Mesendoderm (in vitro differentiated cells): Measurements from ENCODE around the gene IGF1R.

ENCODE experiments used
- DNase-seq: peaks from one replicate; pipeline ENCODE4 v3.0.0; 2013
- H2AK5ac ChIP-seq: 2 replicates; pipeline ENCODE4 v1.6.1; 2013; ENCODE audit warnings: low read length, inconsistent platforms
- H2BK120ac ChIP-seq: 2 replicates; pipeline ENCODE4 v1.6.1; 2013; ENCODE audit warnings: low read depth, mild to moderate bottlenecking, low read length, moderate library complexity, mixed read lengths
- H2BK15ac ChIP-seq: replicated peaks from 2 replicates; pipeline ENCODE4 v1.6.1; 2013; ENCODE audit warnings: low read depth, mild to moderate bottlenecking, moderate library complexity
- H2BK5ac ChIP-seq: 2 replicates; pipeline ENCODE4 v1.6.1; 2013; ENCODE audit warnings: low read length, inconsistent platforms
- H3K18ac ChIP-seq: 2 replicates; pipeline ENCODE4 v1.6.1; 2013; ENCODE audit warnings: mild to moderate bottlenecking, low read length, mixed read lengths
- H3K23ac ChIP-seq: one replicate; pipeline ENCODE4 v1.6.1; 2013; ENCODE audit warnings: low read length
- H3K27ac ChIP-seq: 2 replicates; pipeline ENCODE4 v1.5.1; 2013; ENCODE audit warnings: low read depth, mild to moderate bottlenecking, inconsistent platforms, low read length, moderate library complexity
- H3K27me3 ChIP-seq: 2 replicates; pipeline ENCODE4 v1.6.1; 2013; ENCODE audit warnings: low read length, control low read depth, mild to moderate bottlenecking, inconsistent platforms; ENCODE audit not compliant: insufficient read depth, poor library complexity
- H3K36me3 ChIP-seq: 2 replicates; pipeline ENCODE4 v1.6.1; 2013; ENCODE audit warnings: low read length, inconsistent platforms; ENCODE audit not compliant: control insufficient read depth, insufficient read depth
- H3K4ac ChIP-seq: one replicate; pipeline ENCODE4 v1.6.1; 2013; ENCODE audit warnings: low read depth, mild to moderate bottlenecking, low read length, moderate library complexity
- H3K4me1 ChIP-seq: 2 replicates; pipeline ENCODE4 v1.6.1; 2013; ENCODE audit warnings: low read depth, low read length, inconsistent platforms; ENCODE audit not compliant: control insufficient read depth
- H3K4me2 ChIP-seq: 2 replicates; pipeline ENCODE4 v1.6.1; 2013; ENCODE audit warnings: low read length
- H3K4me3 ChIP-seq: 2 replicates; pipeline ENCODE4 v1.5.1; 2013; ENCODE audit warnings: mild to moderate bottlenecking, low read length
- H3K56ac ChIP-seq: one replicate; pipeline ENCODE4 v1.6.1; 2013; ENCODE audit warnings: low read length
- H3K79me1 ChIP-seq: 2 replicates; pipeline ENCODE4 v1.6.1; 2013; ENCODE audit warnings: low read length, inconsistent platforms
- H3K79me2 ChIP-seq: 2 replicates; pipeline ENCODE4 v1.6.1; 2013; ENCODE audit warnings: mild to moderate bottlenecking, low read length; ENCODE audit not compliant: control insufficient read depth, insufficient read depth
- H3K9ac ChIP-seq: 2 replicates; pipeline ENCODE4 v1.6.1; 2013; ENCODE audit warnings: low read length, inconsistent platforms
- H4K5ac ChIP-seq: one replicate; pipeline ENCODE4 v1.6.1; 2013; ENCODE audit warnings: low read length
- H4K8ac ChIP-seq: one replicate; pipeline ENCODE4 v1.6.1; 2013; ENCODE audit warnings: low read depth, mild to moderate bottlenecking, control low read depth, low read length, moderate library complexity
- WGBS: extraction: QIAGEN DNeasy Blood & Tissue Kit; methylation state at CpG from one replicate; pipeline ENCODE4 v1.1.7; 2013; ENCODE audit warnings: low lambda C conversion rate, missing lambda C conversion rate; ENCODE audit not compliant: insufficient coverage; ENCODE audit errors: extremely low coverage; 5-methylcytosine and 5-hydroxymethylcytosine counted together

Gene IGF1R

GRCh38 chr15:98878172-98878571 lies 229.8 kb downstream of the IGF1R start:
- Histone ChIP-seq H2BK5ac (no peak overlapping the region), H4K5ac (no peak overlapping the region), H3K79me2 (peaks cover 64% of the 10 kb centered on the region), H2AK5ac (no peak overlapping the region), H2BK120ac (no peak overlapping the region), H3K4me2 (no peak overlapping the region), H3K79me1 (peaks cover 17% of the 10 kb centered on the region), H3K4me1 (peaks cover 16% of the 10 kb centered on the region), H3K23ac (no peak overlapping the region), H3K27me3 (no peaks in the 10 kb centered on the region), H3K36me3 (no peaks in the 10 kb centered on the region), H3K27ac (no peak overlapping the region), H3K4me3 (no peak overlapping the region), H3K56ac (no peak overlapping the region), H4K8ac (no peak overlapping the region), H2BK15ac (no peak overlapping the region), H3K9ac (no peak overlapping the region), H3K18ac (no peak overlapping the region), H3K4ac (no peak overlapping the region)
- WGBS = no CpG with 5 or more reads among the region's 3 CpGs
- DNase-seq = no peak

- 100% methylated on average over 1 of the region's 14 CpGs for WGBS
- H3K4ac ChIP-seq = no peak overlapping the region
- H3K56ac ChIP-seq = no peak overlapping the region
- H2BK5ac ChIP-seq = no peak overlapping the region
- no peak overlapping the region for H2BK120ac ChIP-seq
- H3K9ac ChIP-seq = no peak overlapping the region
- H3K79me2 ChIP-seq = peaks cover 66% of the 10 kb centered on the region
- no peak overlapping the region for H3K4me2 ChIP-seq
- H3K4me3 ChIP-seq = no peak overlapping the region
- no peaks in the 10 kb centered on the region for H3K36me3 ChIP-seq
- H3K23ac ChIP-seq = no peak overlapping the region
- no peak overlapping the region for H3K27ac ChIP-seq
- H3K27me3 ChIP-seq = no peaks in the 10 kb centered on the region
- no peak overlapping the region for H2AK5ac ChIP-seq
- H3K4me1 ChIP-seq = peaks cover 13% of the 10 kb centered on the region
- DNase-seq = no peak
- H3K79me1 ChIP-seq = peaks cover 17% of the 10 kb centered on the region
- no peak overlapping the region for H4K8ac ChIP-seq
- no peak overlapping the region for H3K18ac ChIP-seq
- H4K5ac ChIP-seq = no peak overlapping the region
- no peak overlapping the region for H2BK15ac ChIP-seq
Observed at GRCh38 chr15:98878862-98879261, 230.5 kb downstream of the IGF1R start.

GRCh38 chr15:98881526-98882520 lies 233.5 kb downstream of the IGF1R start:
- WGBS = no CpG with 5 or more reads among the region's 14 CpGs
- H2BK5ac ChIP-seq = no peak overlapping the region
- DNase-seq = peak; percentile 91

GRCh38 chr15:98883478-98883877 lies 235.1 kb downstream of the IGF1R start:
- Histone ChIP-seq H4K8ac (no peak overlapping the region), H3K4me2 (no peak overlapping the region), H3K56ac (no peak overlapping the region), H3K18ac (no peak overlapping the region), H3K27ac (no peak overlapping the region), H2AK5ac (no peak overlapping the region), H3K9ac (no peak overlapping the region), H3K4me3 (no peak overlapping the region), H4K5ac (no peak overlapping the region), H2BK15ac (no peak overlapping the region), H3K4ac (no peak overlapping the region), H3K23ac (no peak overlapping the region), H3K79me2 (peaks cover 65% of the 10 kb centered on the region), H2BK120ac (no peak overlapping the region), H3K27me3 (no peaks in the 10 kb centered on the region), H3K79me1 (peaks cover 22% of the 10 kb centered on the region), H3K36me3 (no peaks in the 10 kb centered on the region), H3K4me1 (no peaks in the 10 kb centered on the region), H2BK5ac (no peak overlapping the region)
- DNase-seq = no peak
- WGBS = no CpG with 5 or more reads among the region's 11 CpGs

More at GRCh38 chr15:98881526-98882520, 233.5 kb downstream of the IGF1R start:
- no peaks in the 10 kb centered on the region for H3K27me3 ChIP-seq
- H4K5ac ChIP-seq = no peak overlapping the region
- peaks cover 63% of the 10 kb centered on the region for H3K79me2 ChIP-seq
- H3K18ac ChIP-seq = no peak overlapping the region
- H3K27ac ChIP-seq = no peak overlapping the region
- H3K4me2 ChIP-seq = no peak overlapping the region
- H3K36me3 ChIP-seq = no peaks in the 10 kb centered on the region
- H3K79me1 ChIP-seq = peaks cover 24% of the 10 kb centered on the region
- H3K4me1 ChIP-seq = peaks cover 3% of the 10 kb centered on the region
- H2BK15ac ChIP-seq = no peak overlapping the region
- H2AK5ac ChIP-seq = no peak overlapping the region
- no peak overlapping the region for H2BK120ac ChIP-seq
- H3K56ac ChIP-seq = peak overlapping the region; percentile 34
- peak overlapping the region; percentile 70 for H3K23ac ChIP-seq
- no peak overlapping the region for H3K9ac ChIP-seq
- H3K4ac ChIP-seq = no peak overlapping the region
- H3K4me3 ChIP-seq = no peak overlapping the region
- H4K8ac ChIP-seq = no peak overlapping the region

- H3K56ac ChIP-seq = no peak overlapping the region
- H3K9ac ChIP-seq = no peak overlapping the region
- H3K27me3 ChIP-seq = no peaks in the 10 kb centered on the region
- peaks cover 68% of the 10 kb centered on the region for H3K79me2 ChIP-seq
- H2AK5ac ChIP-seq = no peak overlapping the region
- H3K18ac ChIP-seq = no peak overlapping the region
- no peak overlapping the region for H2BK120ac ChIP-seq
- peaks cover 28% of the 10 kb centered on the region for H3K79me1 ChIP-seq
- H4K5ac ChIP-seq = no peak overlapping the region
- H3K4me3 ChIP-seq = no peak overlapping the region
- H3K23ac ChIP-seq = no peak overlapping the region
- DNase-seq = no peak
- no peak overlapping the region for H2BK15ac ChIP-seq
- H3K4me2 ChIP-seq = no peak overlapping the region
- no peak overlapping the region for H2BK5ac ChIP-seq
- H3K4ac ChIP-seq = no peak overlapping the region
- H4K8ac ChIP-seq = no peak overlapping the region
- H3K4me1 ChIP-seq = peaks cover 2% of the 10 kb centered on the region
- no CpG with 5 or more reads among the region's 3 CpGs for WGBS
- no peaks in the 10 kb centered on the region for H3K36me3 ChIP-seq
- H3K27ac ChIP-seq = no peak overlapping the region
Observed at GRCh38 chr15:98884894-98885293, 236.6 kb downstream of the IGF1R start.
